G401 (cell line): ENCODE measurements around the gene PDS5B. TPM values are rescaled to one million over a fixed set of nuclear protein-coding genes. Genes with fewer than 3 reads are reported as not detected.

Experiments
- DNase-seq: peaks from one replicate; pipeline ENCODE4 v3.0.0-alpha.2; 2015; ENCODE audit warnings: low spot score
- in situ Hi-C: cut with HindIII; loops from 2 replicates; pipeline ENCODE4 v1.10.0; 2016; ENCODE audit warnings: low sequenced_read_pairs, mixed read lengths
- total RNA-seq: library from RNA; depleted of rRNA; stranded (reverse); fragments of >200 nt; shearing (Covaris generic); gene quantifications from 2 replicates; pipeline ENCODE4 v1.2.3, GENCODE V29; 2014

Gene PDS5B
- total RNA-seq, 1 experiment from 2014 or later = 15.1 TPM

DNA sequence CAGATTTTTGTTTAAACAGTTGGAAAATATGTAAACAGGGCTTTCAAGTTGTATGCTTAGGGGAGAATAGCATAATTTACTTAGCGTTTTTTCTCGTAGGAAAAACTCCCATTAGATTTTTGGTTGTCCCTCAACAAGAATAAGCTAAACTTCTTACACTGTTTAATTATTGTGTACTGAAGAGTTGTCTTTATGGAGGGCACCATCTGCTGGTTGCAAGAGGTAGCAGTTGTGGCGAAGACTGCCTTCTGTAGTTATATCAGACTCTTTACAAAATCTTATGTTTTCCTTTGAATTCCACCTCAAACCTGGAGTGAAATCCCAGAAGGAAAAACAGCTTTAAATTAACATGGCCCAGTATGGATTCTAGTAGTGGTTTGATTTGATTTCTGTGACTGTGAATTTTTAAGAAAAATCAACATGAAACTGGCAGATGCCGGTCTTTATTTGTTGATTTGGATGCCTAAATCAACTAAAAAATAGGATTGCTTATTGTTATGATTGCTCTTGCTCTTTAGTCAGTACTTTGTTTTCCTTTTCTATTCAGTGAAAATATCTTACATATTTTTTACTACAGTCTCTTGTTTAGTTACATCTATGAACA is 53.4 kb downstream of the PDS5B start:
- in situ Hi-C loops = no loop called here
- peak; percentile 75 for DNase-seq

DNA sequence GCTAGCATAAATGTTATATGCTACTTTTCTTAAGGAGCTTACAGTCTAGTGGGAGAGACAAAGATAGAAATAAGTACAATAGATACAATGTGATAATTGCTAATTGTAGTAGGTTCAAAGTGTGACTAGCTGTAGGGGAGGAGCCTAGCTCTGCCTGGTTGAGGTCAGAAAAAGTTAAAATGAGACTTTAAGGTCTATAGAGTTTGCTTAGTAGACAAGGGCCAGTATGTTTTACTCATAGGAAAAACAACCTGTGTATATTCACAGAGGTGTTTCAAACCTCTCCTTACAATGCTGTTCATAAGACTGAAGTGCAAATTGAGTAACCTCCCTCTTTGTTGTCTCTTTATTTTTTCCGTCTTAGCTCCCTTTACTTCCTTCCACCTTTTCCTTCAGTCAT is 56.1 kb downstream of the PDS5B start:
- in situ Hi-C loops = no loop called here
- DNase-seq = no peak

DNA sequence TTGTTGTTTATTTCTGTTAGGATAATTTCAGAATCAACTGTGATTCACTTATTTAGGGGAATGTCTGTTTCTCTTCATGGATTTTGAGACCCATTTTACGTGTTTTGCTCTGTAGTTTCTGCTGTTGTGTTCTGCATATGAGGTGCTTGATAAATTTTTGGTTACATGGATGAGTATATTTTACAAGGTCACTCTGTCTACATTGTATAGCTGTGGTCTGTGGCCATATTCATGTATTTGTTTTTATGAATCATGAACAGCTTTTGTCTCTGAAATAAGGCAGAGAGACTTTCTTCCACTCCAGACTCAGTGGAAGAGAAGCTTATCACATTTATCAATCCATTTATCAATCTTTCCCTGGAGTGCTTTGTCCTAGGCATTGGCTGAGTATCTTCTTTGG is 56.6 kb downstream of the PDS5B start:
- in situ Hi-C loops = no loop called here

DNA sequence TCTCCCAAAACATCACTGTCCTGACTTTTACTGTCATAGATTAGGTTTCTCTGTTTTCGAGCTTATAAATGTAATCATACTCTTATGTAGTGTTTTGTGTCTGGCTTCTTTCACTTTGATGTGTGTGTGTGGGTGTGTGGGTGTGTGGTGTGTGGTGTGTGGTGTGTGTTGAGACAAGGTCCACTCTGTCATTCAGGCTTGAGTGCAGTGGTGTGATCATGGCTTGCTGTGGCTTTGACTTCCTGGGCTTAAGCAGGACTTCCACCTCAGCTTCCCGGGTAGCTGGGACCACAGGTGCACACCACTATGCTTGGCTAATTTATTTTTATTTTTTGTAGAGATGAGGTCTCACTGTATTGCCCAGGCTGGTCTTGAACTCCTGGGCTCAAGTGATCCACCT is 59.6 kb downstream of the PDS5B start:
- DNase-seq = no peak
- in situ Hi-C loops = no loop called here

More for the DNA sequence above, 56.6 kb downstream of the PDS5B start:
- no peak for DNase-seq

DNA sequence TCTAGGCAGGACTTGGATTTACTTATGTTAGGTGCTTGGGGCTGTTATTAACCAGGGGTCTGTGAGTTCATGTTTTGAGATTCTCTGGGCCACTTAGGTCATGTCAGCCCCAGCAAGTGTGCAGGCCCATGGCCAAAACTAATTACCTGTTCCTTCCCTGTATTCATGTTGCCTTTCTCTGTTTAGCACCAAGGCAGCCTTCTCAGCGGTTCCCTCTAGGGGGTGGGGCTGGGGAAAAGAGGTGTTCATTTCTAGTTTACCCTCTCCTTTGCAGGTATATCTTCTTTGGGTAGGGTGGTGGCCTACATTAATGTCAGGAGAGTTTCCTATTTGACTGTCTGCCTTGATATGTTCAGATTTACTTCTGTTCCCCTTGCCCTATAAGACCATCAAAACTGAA is 61.7 kb downstream of the PDS5B start:
- no peak for DNase-seq
- in situ Hi-C loops = no loop called here

DNA sequence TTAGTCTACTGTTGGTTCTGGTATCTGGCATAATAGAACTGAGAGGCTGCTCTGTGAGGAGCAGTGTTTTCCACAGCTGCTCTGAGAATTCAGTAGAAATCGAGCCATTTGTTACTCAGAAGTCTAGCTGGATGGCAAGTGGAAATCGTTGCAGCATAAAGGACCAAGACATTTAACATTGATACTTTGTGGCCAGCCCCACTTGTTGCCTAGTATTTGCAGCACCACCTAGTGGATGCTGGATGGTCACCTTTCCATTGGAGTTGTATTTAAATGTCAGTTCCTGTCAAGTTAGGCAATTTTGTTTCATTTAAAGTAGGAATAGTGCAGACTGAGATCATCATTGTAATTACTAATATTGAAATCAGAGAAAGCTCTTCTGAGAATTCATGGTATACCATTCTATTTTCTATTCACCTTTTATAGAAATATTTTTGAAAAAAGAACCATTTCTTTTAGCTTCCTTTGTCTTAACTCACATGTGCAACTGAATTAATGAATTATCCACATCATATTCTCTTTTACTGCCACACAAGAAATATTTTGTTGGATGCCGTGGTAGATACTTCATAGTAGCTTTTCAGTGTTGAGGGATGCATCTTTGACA is 64.6 kb downstream of the PDS5B start:
- in situ Hi-C loops = no loop called here
- DNase-seq = peak; percentile 68

DNA sequence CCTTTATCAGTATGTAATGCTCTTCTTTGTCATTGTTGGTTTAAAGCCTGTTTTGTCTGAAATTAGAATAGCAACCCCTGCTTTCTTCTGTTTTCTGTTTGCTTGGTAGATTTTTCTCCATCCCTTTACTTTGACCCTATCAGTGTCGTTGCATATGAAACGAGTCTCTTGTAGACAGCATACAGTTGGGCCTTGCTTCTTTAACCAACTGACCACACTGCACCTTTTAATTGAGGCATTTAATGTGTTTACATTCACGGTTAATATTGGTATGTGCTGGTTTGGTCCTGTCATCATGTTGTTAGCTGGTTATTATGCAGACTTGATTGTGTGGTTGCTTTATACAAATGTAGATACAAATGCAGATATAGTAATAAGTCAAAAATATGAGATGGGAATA is 71.1 kb downstream of the PDS5B start:
- in situ Hi-C loops = no loop called here
- no peak for DNase-seq

DNA sequence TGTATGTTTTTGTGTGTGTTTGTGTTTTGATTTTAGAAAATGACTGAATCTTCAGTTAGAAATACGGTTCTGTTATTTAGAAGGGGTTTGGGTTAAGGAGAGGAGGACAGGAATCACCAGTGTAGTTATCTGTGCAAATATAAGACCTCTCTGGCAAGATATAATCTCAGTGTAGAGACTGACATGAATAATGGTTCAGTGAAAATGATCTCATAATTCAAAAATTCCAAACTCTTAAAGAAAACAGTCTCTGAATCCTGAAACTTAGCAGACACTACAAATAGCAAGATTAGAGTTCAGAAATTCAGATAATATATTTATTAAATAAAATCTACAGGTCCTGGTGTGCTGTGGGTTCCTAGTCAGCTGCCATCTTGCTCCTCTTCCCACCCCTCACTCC is 73.5 kb downstream of the PDS5B start:
- no peak for DNase-seq
- in situ Hi-C loops = no loop called here

DNA sequence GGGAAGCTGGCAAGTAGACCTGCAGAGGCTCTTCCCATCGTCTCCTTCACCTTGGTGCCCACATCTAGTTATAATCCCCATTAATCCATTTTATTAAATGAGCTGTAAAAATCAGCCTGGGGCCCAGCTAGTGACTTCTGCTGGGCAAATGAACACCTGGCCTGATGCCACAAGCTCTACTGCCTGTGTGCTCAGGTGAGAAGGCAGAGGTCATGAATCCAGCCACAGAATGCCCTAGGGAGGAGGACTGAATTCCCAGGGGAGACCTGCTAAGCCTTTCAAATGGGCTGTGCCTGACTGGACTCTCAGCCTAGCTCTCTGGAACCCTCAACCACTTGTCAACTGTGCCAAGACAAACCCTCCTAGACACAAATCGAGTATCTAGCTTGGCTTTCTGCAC is 74.0 kb downstream of the PDS5B start:
- no peak for DNase-seq
- in situ Hi-C loops = no loop called here

DNA sequence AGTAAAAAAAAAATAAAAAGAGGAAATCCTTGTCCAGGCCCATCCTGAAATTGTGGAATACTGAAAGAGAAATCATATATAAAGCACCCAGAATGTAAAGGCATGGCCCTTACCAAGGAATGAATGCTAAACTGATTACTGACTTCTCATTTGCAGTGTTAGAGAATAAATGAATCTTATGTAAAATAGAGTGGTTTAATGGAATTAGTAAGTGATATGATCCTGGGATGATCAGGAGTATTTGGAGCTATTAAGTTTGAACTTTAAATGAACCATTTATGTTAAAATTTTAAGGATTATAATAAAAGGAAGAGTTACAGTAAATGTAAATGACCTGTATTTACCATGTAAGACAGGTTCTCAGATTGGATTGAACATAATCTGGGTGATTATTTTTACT is 75.4 kb downstream of the PDS5B start:
- in situ Hi-C loops = no loop called here
- no peak for DNase-seq

DNA sequence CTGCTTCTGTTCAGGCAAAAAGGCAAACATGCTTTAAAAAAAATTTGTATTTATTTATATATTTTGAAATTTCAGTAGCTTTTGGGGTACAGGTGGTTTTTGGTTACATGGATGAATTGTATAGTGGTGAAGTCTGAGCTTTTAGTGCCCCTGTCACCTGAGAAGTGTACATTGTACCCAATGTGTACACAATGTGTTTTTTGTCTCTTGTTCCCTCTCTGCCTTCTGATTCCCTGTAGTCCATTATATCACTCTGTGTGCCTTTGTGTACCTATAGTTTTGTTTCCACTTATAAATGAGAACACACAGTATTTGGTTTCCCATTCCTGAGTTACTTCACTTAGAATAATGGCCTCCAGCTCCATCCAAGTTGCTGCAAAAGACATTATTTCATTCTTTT is 77.4 kb downstream of the PDS5B start:
- DNase-seq = no peak
- in situ Hi-C loops = no loop called here

DNA sequence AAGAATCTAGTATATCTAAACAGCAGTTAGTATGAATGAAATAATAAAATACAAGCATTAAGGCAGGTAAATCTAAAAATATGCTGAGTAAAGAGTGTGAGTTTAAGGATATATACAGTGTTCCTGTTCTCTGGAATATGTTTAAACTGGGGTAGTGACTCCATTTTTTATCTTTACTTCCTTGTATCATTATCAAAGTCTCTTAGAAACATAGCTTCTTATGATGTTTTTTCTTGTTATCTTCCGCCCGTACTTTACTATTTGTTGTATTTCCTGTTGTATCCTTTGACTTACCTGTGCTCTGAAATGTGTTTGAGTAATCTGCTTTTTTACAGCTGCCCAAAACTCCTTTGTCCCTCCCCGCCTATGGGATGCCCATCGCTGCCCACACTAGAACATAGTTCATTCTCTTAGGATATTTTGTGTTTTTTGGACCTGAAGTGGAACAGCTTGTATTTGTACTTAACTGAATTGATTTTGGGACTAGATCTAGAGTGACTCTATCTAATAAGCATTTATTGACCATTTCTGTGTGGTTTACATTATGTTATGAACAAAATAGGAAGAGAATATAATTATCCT is 80.8 kb downstream of the PDS5B start:
- no peak for DNase-seq
- in situ Hi-C loops = no loop called here

DNA sequence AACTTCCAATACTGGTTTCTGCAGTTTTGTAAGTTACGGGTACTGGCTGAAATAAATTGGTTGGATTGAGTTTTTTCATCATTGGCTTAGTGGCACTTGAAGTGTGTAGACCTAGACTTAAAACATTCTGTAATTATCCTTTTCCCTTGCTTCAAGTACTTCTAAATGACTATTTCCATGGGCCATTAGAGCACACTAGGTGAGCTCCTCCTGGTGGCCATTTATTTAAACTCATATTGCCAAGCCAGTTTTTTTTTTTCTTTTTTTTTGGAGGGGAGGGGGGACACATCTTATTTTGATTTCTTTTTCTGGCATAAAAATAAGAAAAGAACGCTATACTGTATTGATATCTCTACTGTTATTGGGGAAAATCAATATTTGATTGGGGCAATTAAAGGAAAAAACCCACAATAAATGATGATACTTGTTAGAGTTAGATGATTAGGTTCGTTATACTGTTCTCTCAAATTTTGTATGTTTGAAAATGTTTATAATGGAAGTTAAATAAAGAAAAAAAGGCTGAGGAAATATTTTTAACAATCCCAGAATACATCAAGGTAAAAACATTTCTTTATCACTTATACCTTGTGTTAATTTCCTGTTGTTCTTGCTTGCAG is 82.9 kb downstream of the PDS5B start:
- in situ Hi-C loops = no loop called here
- peak; percentile 50 for DNase-seq

DNA sequence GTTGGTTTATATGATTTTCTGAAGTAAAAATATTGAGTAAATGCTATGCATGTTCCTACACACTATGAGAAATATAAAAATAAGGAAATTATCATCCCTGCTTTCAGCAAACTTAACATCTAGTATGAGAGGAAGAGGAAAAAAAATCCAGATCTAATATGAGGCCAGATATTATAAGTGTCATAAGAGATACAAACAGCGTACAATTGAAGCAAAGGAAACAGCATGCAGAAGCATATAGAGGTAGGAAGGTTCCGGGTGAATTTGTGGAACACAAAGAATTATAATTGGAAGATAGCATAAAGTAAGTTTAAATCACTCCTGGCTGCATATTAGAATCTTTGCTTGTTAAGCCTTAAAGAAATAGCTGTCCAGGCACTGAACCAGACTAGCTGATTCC is 88.3 kb downstream of the PDS5B start:
- in situ Hi-C loops = no loop called here
- DNase-seq = no peak

DNA sequence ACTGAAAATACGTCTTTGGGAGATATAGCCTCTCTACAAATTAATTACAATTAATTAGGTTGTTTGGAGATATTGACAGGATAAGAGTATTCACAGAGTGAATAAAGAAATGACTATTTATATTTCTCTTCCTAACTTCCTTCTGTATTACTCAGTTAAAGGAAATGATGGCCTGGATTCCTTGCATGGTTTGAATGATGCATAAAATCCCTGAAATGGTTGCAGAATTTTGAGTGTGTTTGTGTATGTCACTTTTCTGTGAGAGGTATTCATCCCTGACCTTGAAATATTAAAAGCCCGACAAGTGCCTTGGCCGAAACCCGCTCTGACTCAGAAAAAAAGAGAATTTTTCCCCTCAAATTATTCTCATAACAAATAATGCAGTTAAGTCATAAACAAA is 90.0 kb downstream of the PDS5B start:
- in situ Hi-C loops = no loop called here
- DNase-seq = no peak

DNA sequence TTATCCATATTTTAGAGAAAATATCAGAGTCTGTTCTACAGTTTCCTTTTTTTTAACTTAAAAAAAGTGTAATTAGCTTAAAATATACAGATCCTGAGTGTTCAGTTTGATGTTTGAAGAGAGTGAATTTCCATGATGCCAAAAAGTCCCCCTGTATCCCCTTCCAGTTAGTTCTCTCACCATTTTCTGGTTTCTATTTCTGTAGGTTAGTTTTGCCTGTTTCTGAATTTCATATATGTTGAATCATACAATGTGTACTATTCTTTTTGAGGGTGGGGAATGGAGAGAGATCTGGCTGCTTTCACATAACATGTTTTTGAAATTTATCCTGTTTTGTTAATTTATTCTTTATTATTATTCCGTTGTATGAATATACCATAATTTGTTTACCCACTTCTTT is 95.9 kb downstream of the PDS5B start:
- in situ Hi-C loops = no loop called here
- DNase-seq = no peak

DNA sequence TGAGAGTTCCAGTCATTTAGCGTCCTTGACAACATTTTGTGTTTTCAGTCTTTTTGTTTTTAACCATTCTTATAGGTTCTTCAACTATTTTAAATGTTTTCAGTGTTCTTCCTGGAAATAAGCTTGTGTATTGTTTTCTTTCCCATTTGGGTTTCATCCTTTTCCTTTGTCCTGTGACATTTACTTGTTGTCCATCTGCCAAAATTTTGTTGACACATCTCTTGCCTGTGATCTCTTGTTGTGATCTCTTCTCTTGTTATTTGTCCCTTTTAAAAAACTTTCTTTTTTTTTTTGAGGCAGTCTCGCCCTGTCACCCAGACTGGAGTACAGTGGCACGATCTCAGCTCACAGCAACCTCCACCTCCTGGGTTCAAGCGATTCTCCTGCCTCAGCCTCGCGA is 96.5 kb downstream of the PDS5B start:
- in situ Hi-C loops = no loop called here
- no peak for DNase-seq

DNA sequence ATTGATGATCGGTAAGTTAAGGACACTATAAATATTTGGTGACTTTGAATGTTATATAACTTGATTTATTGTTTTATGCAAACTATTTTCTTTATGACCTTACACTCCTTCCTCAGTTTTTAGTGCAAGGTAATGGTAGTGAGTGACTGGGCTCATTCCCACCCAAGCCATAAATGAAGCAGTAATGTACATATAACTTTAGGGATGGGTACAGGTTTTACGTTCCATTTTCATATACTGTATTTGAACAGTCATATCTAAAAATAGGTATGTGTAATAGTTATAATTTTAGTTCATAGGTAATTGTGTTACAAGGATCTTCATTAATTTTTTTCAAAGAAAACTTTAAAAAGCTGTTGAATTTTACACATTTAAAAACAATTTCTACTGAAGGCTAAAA is 101.0 kb downstream of the PDS5B start:
- no peak for DNase-seq

DNA sequence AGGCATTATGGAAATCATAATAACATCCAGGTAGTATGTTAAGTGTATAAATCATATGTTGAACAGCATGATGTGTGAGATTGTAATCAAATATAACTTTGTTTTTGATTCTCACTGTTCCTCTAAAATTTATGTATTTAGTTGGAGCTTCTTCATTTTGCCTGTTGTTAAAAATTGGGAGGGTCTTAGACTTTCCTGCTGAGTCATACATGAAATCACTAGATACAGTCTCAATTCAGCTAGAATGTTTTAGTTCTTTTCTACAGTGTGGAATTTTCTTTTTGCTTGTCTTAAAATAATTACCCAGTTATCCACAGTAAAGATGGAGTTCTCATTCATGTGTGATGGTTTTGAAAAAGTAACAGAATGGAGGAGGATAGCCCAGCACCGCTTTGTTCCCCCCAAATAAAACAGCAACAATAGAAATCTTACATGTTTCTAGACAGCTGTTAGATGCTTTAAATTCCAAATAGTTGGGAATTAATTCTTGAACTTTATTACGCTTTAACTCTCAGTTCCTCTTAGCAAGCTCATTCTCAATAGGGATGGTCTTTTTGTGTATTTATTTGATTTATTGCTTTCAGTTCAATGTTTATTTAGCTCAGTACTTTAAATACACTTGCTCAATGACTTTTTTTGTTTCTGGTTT is 109.5 kb downstream of the PDS5B start:
- in situ Hi-C loops = no loop called here
- DNase-seq = no peak

More for the DNA sequence above, 101.0 kb downstream of the PDS5B start:
- in situ Hi-C loops = no loop called here

DNA sequence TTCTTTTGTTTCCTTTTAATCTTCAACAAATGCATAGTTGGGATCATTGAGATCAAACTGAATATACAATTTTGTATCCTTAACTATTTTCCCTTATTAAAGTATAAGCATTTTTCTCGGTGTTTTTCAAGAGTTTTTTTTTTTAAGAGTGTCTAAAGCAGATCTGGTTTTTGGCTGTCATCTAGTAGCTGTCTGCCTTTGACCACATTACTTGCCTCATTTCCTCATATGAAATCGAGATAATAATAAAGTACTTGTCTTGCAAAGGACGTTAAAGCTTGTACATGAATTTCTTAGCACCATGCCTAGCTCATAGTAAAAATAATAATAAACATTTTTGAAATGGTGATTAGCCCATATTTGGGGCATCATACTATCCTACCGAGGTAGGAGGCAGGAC is 121.2 kb downstream of the PDS5B start:
- in situ Hi-C loops = no loop called here
- DNase-seq = no peak
